MM.1S (cell line): Measurements from ENCODE around the gene GPR157.

ENCODE experiments used
- DNase-seq: peaks from one replicate; pipeline ENCODE4 v3.0.0-alpha.2; 2015
- H2AFZ ChIP-seq: fragments of 300-600 bp; sonication (generic); 2 replicates; pipeline ENCODE4 v1.6.0; 2016; ENCODE audit warnings: antibody characterized with exemption, low read length
- H3F3A ChIP-seq: fragments of 300-600 bp; sonication (generic); 2 replicates; pipeline ENCODE4 v1.6.1; 2016; ENCODE audit warnings: mild to moderate bottlenecking, antibody characterized with exemption, low read length, moderate library complexity, mixed read lengths; ENCODE audit not compliant: insufficient read depth
- H3K27ac ChIP-seq: fragments of 300-600 bp; sonication (generic); 2 replicates; pipeline ENCODE4 v1.5.1; 2016; ENCODE audit warnings: mild to moderate bottlenecking, low read length
- H3K27me3 ChIP-seq: fragments of 300-600 bp; sonication (generic); replicated peaks from 2 replicates; pipeline ENCODE4 v1.6.0; 2016; ENCODE audit warnings: low read length; ENCODE audit not compliant: insufficient read depth
- H3K36me3 ChIP-seq: fragments of 300-600 bp; sonication (generic); replicated peaks from 2 replicates; pipeline ENCODE4 v1.6.1; 2016; ENCODE audit warnings: mild to moderate bottlenecking, low read length, mixed read lengths; ENCODE audit not compliant: insufficient read depth
- H3K4me1 ChIP-seq: fragments of 300-600 bp; sonication (generic); 2 replicates; pipeline ENCODE4 v1.6.1; 2016; ENCODE audit warnings: low read length, mixed read lengths
- H3K4me2 ChIP-seq: fragments of 300-600 bp; sonication (generic); 2 replicates; pipeline ENCODE4 v1.6.0; 2016; ENCODE audit warnings: low read depth, low read length
- H3K4me3 ChIP-seq: fragments of 300-600 bp; sonication (generic); 2 replicates; pipeline ENCODE4 v1.5.1; 2016; ENCODE audit warnings: low read length, mixed read lengths
- H3K79me2 ChIP-seq: fragments of 300-600 bp; sonication (generic); 2 replicates; pipeline ENCODE4 v1.6.1; 2016; ENCODE audit warnings: mixed run types, low read length, mixed read lengths
- H3K9ac ChIP-seq: fragments of 300-600 bp; sonication (generic); 2 replicates; pipeline ENCODE4 v1.6.1; 2016; ENCODE audit warnings: low read length, mixed read lengths
- H3K9me2 ChIP-seq: fragments of 300-600 bp; sonication (generic); replicated peaks from 2 replicates; pipeline ENCODE4 v1.6.1; 2016; ENCODE audit warnings: mild to moderate bottlenecking, low read length, mixed read lengths; ENCODE audit not compliant: insufficient read depth
- H3K9me3 ChIP-seq: fragments of 300-600 bp; sonication (generic); replicated peaks from 2 replicates; pipeline ENCODE4 v1.6.1; 2016; ENCODE audit warnings: mild to moderate bottlenecking, low read length, mixed read lengths; ENCODE audit not compliant: insufficient read depth
- H4K20me1 ChIP-seq: fragments of 300-600 bp; sonication (generic); 2 replicates; pipeline ENCODE4 v1.6.1; 2016; ENCODE audit warnings: mild to moderate bottlenecking, low read length, moderate library complexity, mixed read lengths; ENCODE audit not compliant: insufficient read depth
- CTCF ChIP-seq: fragments of 300-600 bp; sonication (generic); IDR thresholded peaks from 2 replicates; pipeline ENCODE4 v1.5.1; 2016; ENCODE audit warnings: antibody characterized with exemption, low read length, mixed read lengths
- EZH2 ChIP-seq: fragments of 300-600 bp; sonication (generic); optimal IDR thresholded peaks from 2 replicates; pipeline ENCODE3; 2017; ENCODE audit warnings: low read depth, mild to moderate bottlenecking, antibody characterized with exemption, low read length, mixed read lengths
- EZH2phosphoT487 ChIP-seq: fragments of 300-600 bp; sonication (generic); IDR thresholded peaks from 2 replicates; pipeline ENCODE4 v1.6.1; 2018; ENCODE audit warnings: antibody characterized with exemption, low read length

GPR157 gene

GRCh38 chr1:9129266-9130041 lies 552 bp upstream of the GPR157 start:
- Histone ChIP-seq H3K4me1 (peaks cover 6% of the 10 kb centered on the region; the same call in 1 of the 2 replicates), H3K9me3 (no peaks in the 10 kb centered on the region), H3K9ac (no peak overlapping the region), H3K4me2 (peak overlapping the region; percentile 51), H4K20me1 (no peaks in the 10 kb centered on the region), H3K9me2 (no peaks in the 10 kb centered on the region), H3K27me3 (peaks cover 29% of the 10 kb centered on the region), H3K36me3 (no peaks in the 10 kb centered on the region), H2AFZ (peak overlapping the region; percentile 48), H3F3A (peaks cover 9% of the 10 kb centered on the region), H3K27ac (no peak overlapping the region), H3K79me2 (no peaks in the 10 kb centered on the region), H3K4me3 (peak overlapping the region; percentile 26)
- TF ChIP-seq EZH2 (no peak), CTCF (no peak), EZH2phosphoT487 (no peak)
- peak; percentile 88 for DNase-seq

- no peak for DNase-seq
- no peak overlapping the region for H3K9ac ChIP-seq
- peak overlapping the region; percentile 68; the same call in 1 of the 2 replicates for H2AFZ ChIP-seq
- no peaks in the 10 kb centered on the region for H3K9me2 ChIP-seq
- no peak overlapping the region for H3K27ac ChIP-seq
- H3K4me3 ChIP-seq = 0 out of 2 replicates have a peak overlapping the region, but pooled peaks have one; percentile 56
- no peaks in the 10 kb centered on the region for H3K36me3 ChIP-seq
- H3K9me3 ChIP-seq = no peaks in the 10 kb centered on the region
- H3K4me1 ChIP-seq = peaks cover 6% of the 10 kb centered on the region; the same call in 1 of the 2 replicates
- no peaks in the 10 kb centered on the region for H4K20me1 ChIP-seq
- TF ChIP-seq EZH2 = no peak
- TF ChIP-seq CTCF = no peak
- TF ChIP-seq EZH2phosphoT487 = no peak
- peaks cover 9% of the 10 kb centered on the region for H3F3A ChIP-seq
- H3K4me2 ChIP-seq = peak overlapping the region; percentile 81; the same call in 1 of the 2 replicates
- no peaks in the 10 kb centered on the region for H3K79me2 ChIP-seq
- H3K27me3 ChIP-seq = peaks cover 21% of the 10 kb centered on the region
These were observed 759 bp downstream of the GPR157 start for GRCh38 chr1:9128166-9128519.

- no peak overlapping the region for H3K27ac ChIP-seq
- DNase-seq = no peak
These were observed 1.3 kb downstream of the GPR157 start for GRCh38 chr1:9127395-9128165.

More at GRCh38 chr1:9127395-9128165, 1.3 kb downstream of the GPR157 start:
- 0 out of 2 replicates have a peak overlapping the region, but pooled peaks have one; percentile 68 for H2AFZ ChIP-seq
- H3K4me3 ChIP-seq = no peak overlapping the region
- H3K79me2 ChIP-seq = no peaks in the 10 kb centered on the region
- peaks cover 6% of the 10 kb centered on the region; the same call in 1 of the 2 replicates for H3K4me1 ChIP-seq
- H3K27me3 ChIP-seq = peaks cover 16% of the 10 kb centered on the region
- H3K4me2 ChIP-seq = peak overlapping the region; percentile 81; the same call in 1 of the 2 replicates
- no peak overlapping the region for H3K9ac ChIP-seq
- H3K9me2 ChIP-seq = no peaks in the 10 kb centered on the region
- TF ChIP-seq EZH2 (no peak), EZH2phosphoT487 (no peak), CTCF (no peak)
- H3K9me3 ChIP-seq = no peaks in the 10 kb centered on the region
- no peaks in the 10 kb centered on the region for H4K20me1 ChIP-seq
- peaks cover 9% of the 10 kb centered on the region for H3F3A ChIP-seq
- H3K36me3 ChIP-seq = no peaks in the 10 kb centered on the region
